Mesenteric fat pad (tissue), 1 donor: Measurements from ENCODE around the gene GLIS2. TPM values are rescaled to one million over a fixed set of nuclear protein-coding genes. Genes with fewer than 3 reads are reported as not detected.

Experiments used
- DNase-seq: peaks from one replicate; pipeline ENCODE4 v3.0.0-alpha.2; 2020; ENCODE audit warnings: low spot score
- long read RNA-seq: library from polyadenylated mRNA; unstranded; transcript quantifications from one replicate; pipeline ENCODE4 v2.0.0, GENCODE V29; 2020
- total RNA-seq: library from RNA; stranded (reverse); fragmentation: NEBNext Ultra II Directional; extraction: Animal tissue kit (Norgen Biotek cat#: 25700); gene quantifications from one replicate; pipeline ENCODE4 v1.2.1, GENCODE V29; 2021
- donor health status: DM: yes; HTN: yes; CAD: no.

GLIS2 gene
- 14.2 TPM for total RNA-seq
- long read RNA-seq, partial matches to known transcripts = 0 of 23 reads
- long read RNA-seq, other reads (novel, unspliced or antisense) = 23 of 23 reads

DNA sequence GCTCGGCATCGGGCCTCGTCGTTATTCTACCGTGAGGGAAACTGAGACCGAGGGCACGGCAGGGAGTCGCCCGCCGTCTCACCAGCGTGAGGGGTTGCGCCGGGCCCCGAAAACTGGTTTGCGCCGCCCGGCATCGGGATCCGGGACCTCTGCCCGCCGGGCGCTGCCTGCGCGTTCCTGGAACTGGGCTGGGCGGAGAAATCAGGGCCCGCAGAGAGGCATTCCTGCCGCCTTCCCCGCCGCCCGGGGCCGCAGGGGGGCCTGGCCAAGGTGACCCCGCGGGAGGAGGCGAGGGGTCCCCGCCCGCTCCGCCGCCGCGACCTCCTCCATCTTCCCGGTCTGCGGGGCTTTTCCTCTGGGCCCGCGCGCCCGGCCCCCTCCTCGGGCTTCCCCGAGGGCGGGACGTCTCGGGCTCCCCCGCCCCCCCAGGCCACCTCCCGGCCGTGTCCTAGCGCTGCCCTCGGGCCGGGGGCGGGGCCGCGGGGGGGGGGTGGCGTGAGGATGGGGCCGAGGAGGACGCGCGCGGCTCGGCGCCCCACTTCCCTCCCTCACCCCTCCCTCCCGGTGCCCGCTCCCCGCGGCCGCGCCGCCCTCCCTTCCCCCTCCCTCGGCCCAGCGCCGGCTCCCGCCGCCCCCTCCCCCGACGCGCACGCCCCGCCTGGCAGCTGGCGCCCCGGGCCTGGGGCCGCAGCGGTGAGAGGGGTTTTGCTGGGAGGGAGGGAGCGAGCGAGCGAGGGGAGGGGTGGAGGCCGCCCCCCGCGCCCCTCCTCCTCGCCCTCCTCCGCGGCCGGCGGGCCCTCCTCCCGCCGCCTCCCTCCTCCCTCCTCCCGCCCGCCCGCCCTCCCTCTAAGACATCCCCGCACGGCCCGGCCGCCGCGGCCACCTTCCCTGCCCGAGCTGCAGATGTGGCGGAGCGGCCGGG lies at the start of gene GLIS2:
Gene GLIS2, plus strand, starts transcription at position 882 of the 922 bp plus-strand sequence. CDS start 16,214 bp downstream, outside the sequence.
- no peak for DNase-seq

GRCh38 chr16:4266372-4266771 lies 49.5 kb upstream of the GLIS2 start:
- no peak for DNase-seq

GRCh38 chr16:4270091-4270490 lies 45.8 kb upstream of the GLIS2 start:
- DNase-seq = no peak

GRCh38 chr16:4270595-4270994 lies 45.3 kb upstream of the GLIS2 start:
- no peak for DNase-seq

GRCh38 chr16:4271176-4272113 lies 44.4 kb upstream of the GLIS2 start:
- DNase-seq = peak; percentile 95

DNA sequence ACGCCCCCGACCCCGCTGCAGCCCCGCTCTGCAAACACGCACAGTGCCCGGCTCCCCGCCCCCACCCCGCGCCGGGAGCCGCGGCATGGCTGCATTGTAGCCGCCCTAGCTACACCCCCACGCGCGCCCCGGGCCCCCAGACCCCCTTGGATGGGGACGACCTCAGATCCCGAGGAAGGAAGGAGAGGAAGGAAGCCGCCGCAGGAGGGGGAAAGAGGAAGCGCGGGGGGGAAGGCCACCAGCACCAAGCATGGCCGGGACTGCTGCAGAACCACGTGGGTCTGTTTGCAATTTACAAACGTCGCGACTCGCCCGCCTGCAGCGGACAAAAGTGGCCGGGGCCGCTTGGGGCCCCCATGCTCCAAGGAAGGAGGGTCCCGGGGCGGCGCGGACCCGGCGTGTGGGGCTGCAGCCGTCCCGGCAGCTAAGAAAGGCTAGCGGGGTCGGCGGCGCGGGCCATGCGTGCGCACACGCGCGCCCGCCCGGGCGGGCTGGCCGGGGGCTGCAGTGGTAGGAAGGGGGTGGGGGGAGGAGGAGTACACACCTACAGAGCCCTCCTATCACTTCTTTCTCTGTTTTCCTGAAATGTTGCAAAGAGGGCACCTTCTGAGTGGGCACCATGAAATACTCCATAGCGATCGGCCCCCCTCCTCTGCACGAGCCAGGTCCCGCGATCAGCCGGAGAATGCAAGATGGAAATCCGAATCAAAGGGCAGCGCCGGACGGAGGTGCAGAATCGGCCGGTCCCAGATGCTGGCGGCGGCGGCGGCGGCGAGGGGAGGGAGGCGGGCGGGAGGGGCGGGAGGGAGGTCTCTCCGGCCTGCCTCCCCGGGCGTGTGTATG lies 43.5 kb upstream of the GLIS2 start:
- DNase-seq = no peak

DNA sequence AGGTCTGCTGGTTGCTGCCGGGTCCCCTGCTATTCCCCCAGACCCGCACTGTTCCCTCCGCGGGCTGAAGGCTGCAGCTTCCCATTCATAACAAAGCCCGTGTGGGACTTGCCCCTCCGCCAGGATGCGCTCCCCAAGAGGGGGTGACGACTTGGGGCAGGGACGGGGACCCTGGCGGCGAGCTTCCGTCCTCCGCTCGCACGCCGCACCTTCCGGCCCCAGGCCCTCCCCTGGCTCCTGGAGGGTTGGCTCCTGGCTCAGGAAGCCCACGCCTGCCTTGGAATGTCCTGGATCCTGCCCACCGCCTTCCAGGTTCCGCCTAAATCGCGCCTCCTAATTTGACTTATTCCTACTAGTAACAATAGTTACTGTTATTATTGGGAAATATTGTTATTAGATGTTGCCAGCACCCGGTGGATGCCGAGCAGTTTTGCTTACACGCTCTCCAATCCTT lies 42.0 kb upstream of the GLIS2 start:
- DNase-seq = no peak

DNA sequence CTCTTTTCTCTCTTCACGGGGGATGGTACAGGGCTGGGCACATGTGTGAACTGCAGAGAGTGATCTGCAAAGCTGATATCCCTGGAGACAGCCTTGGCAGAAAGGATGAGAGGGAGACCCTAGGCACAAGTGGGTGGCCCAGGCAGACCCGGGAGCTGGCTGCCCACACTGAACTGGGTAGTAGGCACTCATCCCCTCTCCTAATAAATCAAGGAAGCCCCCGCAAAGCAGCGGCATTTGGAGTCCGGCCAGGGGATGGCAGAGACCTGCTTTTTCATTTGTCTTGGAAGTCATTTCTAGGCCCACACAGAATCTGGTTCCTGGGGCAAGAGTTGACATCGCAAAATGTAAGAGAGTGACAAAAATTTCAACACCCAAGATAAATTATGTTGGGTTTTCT lies 40.0 kb upstream of the GLIS2 start:
- no peak for DNase-seq

DNA sequence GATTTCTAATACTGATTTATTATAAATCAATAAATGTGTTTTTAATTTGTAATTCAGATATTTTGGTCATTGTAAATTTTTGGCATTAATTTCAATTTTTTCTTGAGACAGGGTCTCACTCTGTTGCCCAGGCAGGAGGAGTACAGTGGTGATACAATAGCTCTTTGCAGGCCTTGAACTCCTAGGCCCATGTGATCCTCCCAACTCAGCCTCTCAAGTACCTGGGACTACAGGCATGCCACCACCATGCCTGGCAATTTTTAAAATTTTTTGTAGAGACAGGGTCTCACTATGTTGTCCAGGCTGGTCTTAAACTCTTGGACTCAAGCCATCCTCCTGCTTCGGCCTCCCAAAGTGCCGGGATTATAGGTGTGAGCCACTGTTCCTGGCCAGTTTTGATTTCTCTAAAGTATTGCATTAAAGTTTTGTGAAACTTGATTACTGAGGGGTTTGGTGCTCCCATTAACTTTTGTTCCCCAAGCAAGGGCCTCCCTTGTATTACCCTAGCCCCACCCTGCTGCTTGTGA lies 37.8 kb upstream of the GLIS2 start:
- no peak for DNase-seq

GRCh38 chr16:4280625-4281024 lies 35.2 kb upstream of the GLIS2 start:
- no peak for DNase-seq

DNA sequence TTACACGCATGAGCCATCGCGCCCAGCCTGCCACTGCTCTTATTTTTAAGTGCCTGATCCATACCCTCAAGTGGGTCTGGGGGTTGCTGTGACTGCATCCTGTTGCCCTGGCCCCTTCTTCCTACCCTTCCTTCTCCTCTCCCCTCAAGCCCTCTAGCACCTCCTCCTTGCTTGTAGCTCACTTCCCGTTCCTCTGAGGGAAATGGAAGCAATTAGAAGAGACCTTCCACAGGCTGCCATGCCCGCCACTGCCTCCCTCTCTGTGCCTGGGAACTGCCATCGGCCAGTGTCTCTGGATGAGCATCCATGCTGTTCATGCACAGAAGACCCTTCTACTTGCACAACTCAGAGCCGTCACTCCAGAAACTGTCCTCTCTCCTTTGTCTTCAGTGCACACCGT lies 32.4 kb upstream of the GLIS2 start:
- DNase-seq = no peak

GRCh38 chr16:4283939-4284338 lies 31.9 kb upstream of the GLIS2 start:
- DNase-seq = no peak

DNA sequence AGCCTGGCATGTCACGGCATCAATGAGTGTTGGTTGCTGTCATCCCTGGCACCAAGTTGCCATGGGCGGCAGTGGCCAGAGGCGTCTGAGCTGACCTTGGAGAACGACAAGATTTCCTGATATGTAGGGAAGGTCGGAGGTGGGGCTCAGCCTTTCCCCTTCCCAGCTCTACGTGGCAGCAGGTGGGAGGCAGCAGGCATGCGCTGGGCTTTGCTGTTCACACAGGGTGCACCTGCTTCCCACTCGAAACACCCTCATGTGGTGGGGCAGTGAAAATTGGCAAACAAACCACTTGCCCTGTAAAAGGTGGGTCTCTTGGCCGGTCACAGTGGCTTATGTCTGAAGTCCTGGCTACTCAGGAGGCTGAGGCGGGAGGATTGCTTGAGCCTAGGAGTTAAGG lies 30.7 kb upstream of the GLIS2 start:
- DNase-seq = no peak

- DNase-seq = no peak
Observed at GRCh38 chr16:4288148-4288921, 27.5 kb upstream of the GLIS2 start.

DNA sequence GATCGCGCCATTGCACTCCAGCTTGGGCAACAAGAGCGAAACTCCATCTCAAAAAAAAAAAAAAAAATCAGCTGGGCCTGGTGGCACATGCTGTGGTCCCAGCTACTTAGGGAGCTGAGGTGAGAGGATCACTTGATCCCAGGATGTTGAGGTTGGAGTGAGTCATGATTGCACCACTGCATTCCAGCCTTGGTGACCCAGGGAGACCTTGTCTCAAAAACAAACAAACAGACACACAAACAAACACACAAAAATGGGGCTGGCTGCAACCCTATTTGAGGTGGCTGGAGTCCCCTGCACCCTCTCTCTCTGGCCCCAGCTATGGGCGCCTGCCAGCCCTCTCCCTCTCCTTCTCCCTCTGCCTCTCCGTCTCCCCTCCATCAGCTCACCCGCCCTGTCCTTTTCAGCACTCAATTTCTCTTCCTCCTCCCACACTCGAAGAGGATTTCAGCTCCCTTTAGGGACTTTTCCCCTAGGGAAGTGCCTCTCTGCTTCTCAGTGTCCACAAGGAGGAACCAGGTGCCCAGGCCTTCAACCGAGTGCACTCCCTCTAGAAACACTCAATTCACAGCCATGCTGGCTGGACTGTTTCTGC lies 25.5 kb upstream of the GLIS2 start:
- DNase-seq = no peak

GRCh38 chr16:4291699-4292098 lies 24.2 kb upstream of the GLIS2 start:
- DNase-seq = no peak

DNA sequence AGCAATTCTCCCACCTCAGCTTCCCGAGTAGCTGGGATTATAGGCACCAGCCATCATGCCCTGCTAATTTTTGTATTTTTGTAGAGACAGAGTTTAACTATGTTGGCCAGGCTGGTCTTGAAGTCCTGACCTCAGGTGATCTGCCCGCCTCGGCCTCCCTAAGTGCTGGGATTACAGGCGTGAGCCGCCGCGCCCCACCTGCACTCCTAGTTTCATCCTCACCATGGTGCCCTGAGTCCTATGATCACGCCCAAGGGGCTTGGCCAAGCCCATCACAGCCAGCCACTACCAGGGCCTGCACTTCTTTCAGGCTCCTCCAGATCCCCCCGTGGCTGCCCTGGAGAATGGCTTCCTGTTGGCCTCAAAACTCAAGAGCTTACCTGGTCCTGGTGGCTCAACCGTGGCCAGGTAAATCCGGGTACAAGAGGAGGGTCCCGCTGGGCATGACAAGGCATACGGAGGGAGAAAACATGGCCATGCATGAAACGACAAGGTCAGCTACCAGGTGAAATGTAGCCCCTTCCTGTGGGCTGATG lies 22.6 kb upstream of the GLIS2 start:
- no peak for DNase-seq

GRCh38 chr16:4293822-4294457 lies 21.9 kb upstream of the GLIS2 start:
- no peak for DNase-seq

DNA sequence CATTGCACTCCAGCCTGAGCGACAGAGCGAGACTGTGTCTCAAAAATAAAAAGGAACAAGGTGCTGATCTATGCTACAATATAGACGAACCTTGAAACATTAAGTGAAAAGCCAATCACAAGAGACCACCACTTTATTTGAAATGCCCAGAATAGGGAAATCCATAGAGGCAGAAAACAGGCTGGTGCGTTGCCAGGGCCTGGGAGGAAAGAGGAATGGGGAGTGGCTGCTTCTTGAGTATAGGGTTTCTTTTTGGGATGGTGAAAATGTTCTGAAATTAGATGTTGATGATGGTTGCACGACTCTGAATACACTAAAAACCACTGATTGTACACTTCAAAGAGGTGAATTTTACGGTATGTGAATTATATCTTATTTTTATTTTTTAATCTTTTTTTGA lies 20.3 kb upstream of the GLIS2 start:
- no peak for DNase-seq
